SH-SY5Y (cell line): Measurements from ENCODE around the gene CACNA2D2.

Source experiments
- GATA2 ChIP-seq: IDR thresholded peaks from 2 replicates; pipeline ENCODE4 v1.6.1; 2011; ENCODE audit warnings: mild to moderate bottlenecking, low read depth, low read length
- GATA3 ChIP-seq: IDR thresholded peaks from 2 replicates; pipeline ENCODE4 v1.6.1; 2011; ENCODE audit warnings: low read depth, mild to moderate bottlenecking, low read length, moderate library complexity

DNA sequence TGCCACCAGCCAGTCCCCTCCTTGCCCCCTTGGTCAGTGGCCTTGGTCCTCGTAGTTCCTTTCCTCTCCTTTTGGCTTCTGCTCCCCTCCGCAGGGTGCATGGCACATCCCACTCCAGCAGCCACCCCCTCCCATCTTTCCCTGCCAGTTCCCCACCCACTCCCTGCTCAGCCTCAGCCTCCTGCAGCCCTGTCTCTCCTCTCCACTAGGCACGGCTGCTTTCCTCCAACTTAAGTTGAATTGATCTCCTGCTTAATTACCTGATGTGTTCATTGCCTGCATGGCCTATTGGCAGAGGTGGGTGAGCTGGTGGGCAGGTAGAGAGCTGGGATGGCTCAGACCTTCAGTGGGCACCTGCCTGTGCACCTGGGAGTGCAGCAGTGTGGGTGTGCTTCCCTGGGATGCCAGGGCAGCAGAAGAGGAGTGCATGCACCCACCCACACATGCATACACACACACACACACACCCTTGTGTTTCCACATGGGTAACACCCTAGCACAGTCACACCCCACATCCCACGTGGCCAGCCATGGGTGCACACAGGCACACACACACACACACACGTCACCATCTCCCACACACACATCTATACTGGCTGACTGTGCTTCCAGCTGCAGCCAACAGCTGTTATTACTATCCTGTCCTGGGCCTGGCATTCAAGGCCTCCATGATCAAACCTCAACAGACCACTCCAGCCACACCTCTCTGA lies 33.2 kb upstream of the CACNA2D2 start:
- no peak for TF ChIP-seq GATA2
- TF ChIP-seq GATA3, result no peak
